NCI-H2081 (cell line): ENCODE measurements around the gene ERVK3-1.
A peak's percentile ranks its signal among the peaks of the same experiment; 100 is the strongest.
"Not testable (repeated sequence)": the region's sequence is repeated elsewhere in the genome, so short reads cannot be mapped to it uniquely, and the experiment has no call there.

Experiments
- DNase-seq, 2 experiments: peaks; one replicate each; lab custom pipeline; 2025; lab: John Stamatoyannopoulos, UW

The ERVK3-1 gene

GRCh38 chr19:58346961-58347929, 42.1 kb downstream of the ERVK3-1 start:
- peak; percentile 69 to 80 for DNase-seq

GRCh38 chr19:58348080-58348479, 42.9 kb downstream of the ERVK3-1 start:
- not testable (repeated sequence) for DNase-seq

- DNase-seq: no peak
Measured at GRCh38 chr19:58349590-58349989, 44.4 kb downstream of the ERVK3-1 start.

- no peak for DNase-seq
Measured at GRCh38 chr19:58350001-58350861, 45.1 kb downstream of the ERVK3-1 start.

- no peak for DNase-seq
Measured at GRCh38 chr19:58350871-58351557, 45.8 kb downstream of the ERVK3-1 start.

GRCh38 chr19:58351558-58351878, 46.3 kb downstream of the ERVK3-1 start:
- DNase-seq: no peak

GRCh38 chr19:58351990-58352755, 47.0 kb downstream of the ERVK3-1 start:
- DNase-seq: no peak

GRCh38 chr19:58352760-58353671, 47.8 kb downstream of the ERVK3-1 start, which contains the start of gene A1BG:
A1BG (minus strand) TSS chr19:58353492; CDS start chr19:58353437, 55 bp downstream.
- no peak for DNase-seq

- no peak for DNase-seq
Measured at GRCh38 chr19:58353717-58354477, 48.7 kb downstream of the ERVK3-1 start.

GRCh38 chr19:58354478-58355030, 49.4 kb downstream of the ERVK3-1 start:
- DNase-seq: no peak

- no peak for DNase-seq
Measured at GRCh38 chr19:58355215-58355796, 50.1 kb downstream of the ERVK3-1 start.

GRCh38 chr19:58355908-58356765, 51.0 kb downstream of the ERVK3-1 start:
- no peak for DNase-seq

- DNase-seq: no peak
Measured at GRCh38 chr19:58356766-58357480, 51.7 kb downstream of the ERVK3-1 start.

GRCh38 chr19:58357481-58358145, 52.4 kb downstream of the ERVK3-1 start:
- DNase-seq: no peak

- DNase-seq: peak; percentile 41 to 43
Measured at GRCh38 chr19:58361900-58362271, 56.7 kb downstream of the ERVK3-1 start.

GRCh38 chr19:58362272-58362994, 57.3 kb downstream of the ERVK3-1 start, which contains the start of gene ZNF497:
ZNF497 (minus strand) TSS chr19:58362751; CDS start chr19:58357635, 5,116 bp downstream.
- DNase-seq: peak; percentile 94 to 95
